ENCODE measurements around the gene POLR1H. TPM values are rescaled to one million over a fixed set of nuclear protein-coding genes. Genes with fewer than 3 reads are reported as not detected.

Gene POLR1H, protein sequence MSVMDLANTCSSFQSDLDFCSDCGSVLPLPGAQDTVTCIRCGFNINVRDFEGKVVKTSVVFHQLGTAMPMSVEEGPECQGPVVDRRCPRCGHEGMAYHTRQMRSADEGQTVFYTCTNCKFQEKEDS
- 10 to 100 TPM; 23.0 to 27.2 TPM for total RNA-seq
- 45.5 TPM for polyA plus RNA-seq (2013, experiment 1 of 2)
- polyA plus RNA-seq (2013, experiment 2 of 2) = 40.4 TPM
- long read RNA-seq, experiment 1, transcript ZNRD1-202 (5 exons, 743 nt) = minor isoform, 5 of 17 reads
- long read RNA-seq, experiment 1, transcript ZNRD1-201 (4 exons, 864 nt) = major isoform, 7 of 17 reads
- long read RNA-seq, experiment 1, partial matches to known transcripts = 1 of 17 reads
- long read RNA-seq, experiment 1, other reads (novel, unspliced or antisense) = 1 of 17 reads
- long read RNA-seq, experiment 2, partial matches to known transcripts = 0 of 9 reads
- long read RNA-seq, experiment 2, other reads (novel, unspliced or antisense) = 0 of 9 reads
- long read RNA-seq, experiment 3, partial matches to known transcripts = 0 of 8 reads
- long read RNA-seq, experiment 3, other reads (novel, unspliced or antisense) = 0 of 8 reads
- long read RNA-seq, experiment 4, transcript ZNRD1-201 (4 exons, 864 nt) = major isoform, 25 of 27 reads
- long read RNA-seq, experiment 4, partial matches to known transcripts = 0 of 27 reads
- long read RNA-seq, experiment 4, other reads (novel, unspliced or antisense) = 0 of 27 reads

DNA sequence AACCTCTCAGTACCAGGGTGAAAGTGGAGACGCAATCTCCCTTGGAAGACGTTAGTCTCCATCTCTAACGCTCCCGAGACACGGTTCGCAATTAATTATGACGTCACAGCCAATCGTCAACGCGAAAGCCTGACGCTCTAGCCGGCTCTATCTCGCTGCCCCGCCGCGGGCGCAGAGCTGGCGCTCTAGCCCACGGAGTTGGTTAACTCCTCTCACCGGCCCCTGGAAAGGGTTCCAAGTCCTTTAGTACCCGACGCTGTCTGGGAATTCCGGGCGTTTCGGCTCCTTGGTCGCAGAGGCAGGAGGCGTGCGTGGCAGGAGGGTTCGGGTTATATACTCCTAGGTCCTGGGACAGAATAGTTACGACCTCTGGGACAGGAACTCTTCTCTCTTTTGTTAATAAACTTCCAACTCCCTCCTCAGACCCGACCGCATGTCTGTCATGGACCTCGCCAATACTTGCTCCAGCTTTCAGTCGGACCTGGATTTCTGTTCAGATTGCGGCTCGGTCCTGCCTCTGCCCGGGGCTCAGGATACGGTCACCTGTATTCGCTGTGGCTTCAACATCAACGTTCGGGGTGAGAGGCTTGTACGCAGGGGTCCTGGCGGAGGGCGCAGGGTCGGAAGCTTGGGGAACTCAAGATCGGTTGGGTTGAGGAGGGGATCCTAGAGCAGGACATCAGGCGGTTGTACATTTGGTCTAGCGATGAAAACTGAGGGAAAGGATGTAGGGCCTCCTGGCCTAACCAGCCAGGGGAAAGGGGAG is at the start of gene POLR1H:
Gene POLR1H (plus strand): TSS at position 174 of the 766 bp plus-strand sequence. CDS start 260 bp downstream, at position 434.
- peaks cover 9% of the 10 kb centered on the region for H3K4me1 Mint-ChIP-seq
- peaks cover 14% of the 10 kb centered on the region for H3K36me3 Mint-ChIP-seq (ENCODE audit: low read depth)
- H3K27me3 ChIP-seq (ENCODE audit: control insufficient read depth, insufficient read depth, low read length, poor library complexity, severe bottlenecking) = no peaks in the 10 kb centered on the region
- peak within 1 kb of the TSS; percentile 98 for H3K4me3 ChIP-seq (ENCODE audit: low read length)
- H3K9me3 Mint-ChIP-seq = no peaks in the 10 kb centered on the region
- H3K36me3 ChIP-seq (ENCODE audit: control insufficient read depth, insufficient read depth, low read length) = peaks cover 14% of the 10 kb centered on the region
- peaks cover 2% of the 10 kb centered on the region for H3K4me1 ChIP-seq (ENCODE audit: control insufficient read depth, insufficient read depth, low read length)
- DNase-seq = peak; percentile 97
- H3K27me3 Mint-ChIP-seq (ENCODE audit: insufficient read depth) = no peaks in the 10 kb centered on the region
- H3K9me3 ChIP-seq (ENCODE audit: control insufficient read depth, low read length) = no peaks in the 10 kb centered on the region
- H3K27ac ChIP-seq (ENCODE audit: low read depth, low read length) = peak within 1 kb of the TSS; percentile 48
- peak within 1 kb of the TSS; percentile 82 for H3K4me3 Mint-ChIP-seq
- TF ChIP-seq, protein P1, sequence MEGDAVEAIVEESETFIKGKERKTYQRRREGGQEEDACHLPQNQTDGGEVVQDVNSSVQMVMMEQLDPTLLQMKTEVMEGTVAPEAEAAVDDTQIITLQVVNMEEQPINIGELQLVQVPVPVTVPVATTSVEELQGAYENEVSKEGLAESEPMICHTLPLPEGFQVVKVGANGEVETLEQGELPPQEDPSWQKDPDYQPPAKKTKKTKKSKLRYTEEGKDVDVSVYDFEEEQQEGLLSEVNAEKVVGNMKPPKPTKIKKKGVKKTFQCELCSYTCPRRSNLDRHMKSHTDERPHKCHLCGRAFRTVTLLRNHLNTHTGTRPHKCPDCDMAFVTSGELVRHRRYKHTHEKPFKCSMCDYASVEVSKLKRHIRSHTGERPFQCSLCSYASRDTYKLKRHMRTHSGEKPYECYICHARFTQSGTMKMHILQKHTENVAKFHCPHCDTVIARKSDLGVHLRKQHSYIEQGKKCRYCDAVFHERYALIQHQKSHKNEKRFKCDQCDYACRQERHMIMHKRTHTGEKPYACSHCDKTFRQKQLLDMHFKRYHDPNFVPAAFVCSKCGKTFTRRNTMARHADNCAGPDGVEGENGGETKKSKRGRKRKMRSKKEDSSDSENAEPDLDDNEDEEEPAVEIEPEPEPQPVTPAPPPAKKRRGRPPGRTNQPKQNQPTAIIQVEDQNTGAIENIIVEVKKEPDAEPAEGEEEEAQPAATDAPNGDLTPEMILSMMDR (conservative IDR thresholded peaks at IDR 0.05) = no peak
- WGBS, 2 experiments (ENCODE audit: insufficient coverage in 1 of 2, insufficient read length in 1 of 2) = 0 to 1% methylated on average over 30 to 48 of the region's 48 CpGs
- H3K27ac Mint-ChIP-seq = peak within 1 kb of the TSS; percentile 98
- peak within 1 kb of the TSS; percentile 84 for H3K9ac ChIP-seq (ENCODE audit: extremely low read depth, low read length, poor library complexity, severe bottlenecking)

DNA sequence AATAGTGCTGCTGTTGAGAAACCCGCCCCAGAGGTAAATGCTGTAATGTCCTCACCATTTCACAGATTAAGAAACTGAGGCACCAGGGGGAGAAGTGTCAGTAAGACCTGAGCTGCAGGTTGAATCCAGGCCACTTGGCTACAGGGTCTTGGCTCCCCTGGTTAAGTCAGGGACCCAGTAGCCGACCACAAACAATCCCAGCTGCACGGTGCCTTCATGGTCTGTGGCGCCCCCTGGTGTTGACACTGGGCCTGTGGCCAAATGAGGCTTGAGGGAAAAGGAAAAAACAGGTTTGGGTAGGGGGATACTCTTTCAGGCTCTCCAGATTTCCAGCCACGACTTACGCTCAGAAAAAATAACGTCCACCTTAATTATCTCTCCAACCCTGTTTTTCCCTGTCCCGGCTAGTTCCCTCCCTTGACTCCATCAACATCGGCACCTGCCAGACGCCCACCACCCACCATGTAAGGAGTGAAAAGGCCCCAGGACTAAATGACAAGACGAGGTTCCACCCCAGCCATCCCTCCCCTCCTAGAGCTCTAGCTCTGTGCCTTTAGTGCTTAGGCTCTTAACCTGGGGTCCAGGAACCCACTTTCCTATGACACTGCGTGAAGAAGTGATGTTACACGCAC is 47.7 kb upstream of the POLR1H start:
- Histone ChIP-seq H3K9ac (ENCODE audit: extremely low read depth, low read length, poor library complexity, severe bottlenecking) (no peak overlapping the region), H3K27ac (ENCODE audit: low read depth, low read length) (no peak overlapping the region), H3K9me3 (ENCODE audit: control insufficient read depth, low read length) (no peaks in the 10 kb centered on the region), H3K36me3 (ENCODE audit: control insufficient read depth, insufficient read depth, low read length) (no peaks in the 10 kb centered on the region), H3K4me1 (ENCODE audit: control insufficient read depth, insufficient read depth, low read length) (no peaks in the 10 kb centered on the region), H3K27me3 (ENCODE audit: control insufficient read depth, insufficient read depth, low read length, poor library complexity, severe bottlenecking) (peaks cover 20% of the 10 kb centered on the region), H3K4me3 (ENCODE audit: low read length) (no peak overlapping the region)
- peak; percentile 90 for DNase-seq
- peaks cover 28% of the 10 kb centered on the region for H3K27me3 Mint-ChIP-seq (ENCODE audit: insufficient read depth)
- no peaks in the 10 kb centered on the region for H3K4me1 Mint-ChIP-seq
- no peak overlapping the region for H3K27ac Mint-ChIP-seq
- no peaks in the 10 kb centered on the region for H3K9me3 Mint-ChIP-seq
- 60 to 86% methylated on average over 5 to 12 of the region's 13 CpGs for WGBS, 2 experiments (ENCODE audit: insufficient coverage in 1 of 2, insufficient read length in 1 of 2)
- TF ChIP-seq, protein P1 (conservative IDR thresholded peaks at IDR 0.05) = peak; percentile 94
- H3K4me3 Mint-ChIP-seq = no peak overlapping the region
- H3K36me3 Mint-ChIP-seq (ENCODE audit: low read depth) = peaks cover 7% of the 10 kb centered on the region

DNA sequence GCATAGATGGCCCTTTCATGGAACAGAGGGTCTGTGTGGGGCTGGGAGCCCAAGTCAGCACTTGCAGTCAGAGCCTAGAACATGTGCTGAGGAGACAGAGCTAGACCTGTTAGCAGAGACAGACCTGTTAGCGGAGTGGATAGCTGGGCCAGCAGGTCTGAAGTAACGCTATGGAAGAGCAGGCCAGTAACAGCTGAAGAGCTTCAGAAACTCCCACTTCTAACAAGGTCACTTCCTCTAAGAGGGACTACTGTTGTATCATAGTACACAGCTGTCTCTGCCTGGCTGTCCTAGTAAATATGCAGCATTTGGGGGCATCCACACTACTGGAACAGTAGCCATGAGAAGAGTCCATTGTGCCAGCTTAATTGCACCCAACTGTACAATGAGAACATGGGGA is 41.2 kb upstream of the POLR1H start:
- Histone ChIP-seq H3K27me3 (ENCODE audit: control insufficient read depth, insufficient read depth, low read length, poor library complexity, severe bottlenecking) (no peaks in the 10 kb centered on the region), H3K36me3 (ENCODE audit: control insufficient read depth, insufficient read depth, low read length) (no peaks in the 10 kb centered on the region), H3K4me3 (ENCODE audit: low read length) (no peak overlapping the region), H3K4me1 (ENCODE audit: control insufficient read depth, insufficient read depth, low read length) (no peaks in the 10 kb centered on the region), H3K27ac (ENCODE audit: low read depth, low read length) (no peak overlapping the region), H3K9me3 (ENCODE audit: control insufficient read depth, low read length) (no peaks in the 10 kb centered on the region), H3K9ac (ENCODE audit: extremely low read depth, low read length, poor library complexity, severe bottlenecking) (no peak overlapping the region)
- Mint-ChIP-seq H3K36me3 (ENCODE audit: low read depth) (peaks cover 2% of the 10 kb centered on the region), H3K4me3 (no peak overlapping the region), H3K27me3 (ENCODE audit: insufficient read depth) (no peaks in the 10 kb centered on the region), H3K27ac (no peak overlapping the region), H3K9me3 (no peaks in the 10 kb centered on the region), H3K4me1 (no peaks in the 10 kb centered on the region)
- TF ChIP-seq, protein P1 (conservative IDR thresholded peaks at IDR 0.05) = no peak
- 92 to 97% methylated on average over 2 of the region's 2 CpGs for WGBS, 2 experiments (ENCODE audit: insufficient coverage in 1 of 2, insufficient read length in 1 of 2)
- no peak for DNase-seq

Measured in endodermal cell (in vitro differentiated cells).